ENCODE data around the gene MRTFB.
A peak's percentile ranks its signal among the peaks of the same experiment; 100 is the strongest.

The MRTFB gene

GRCh38 chr16:14283786-14284185, 212.7 kb downstream of the MRTFB start:
- H3K4me1 Mint-ChIP-seq = peaks cover 15% of the 10 kb centered on the region
- DNase-seq (ENCODE audit: low spot score in 2 of 2) = no peak
- H3K9me3 Mint-ChIP-seq = no peaks in the 10 kb centered on the region
- H3K27ac Mint-ChIP-seq = no peak overlapping the region
- no peaks in the 10 kb centered on the region for H3K36me3 Mint-ChIP-seq
- H3K27me3 Mint-ChIP-seq = no peaks in the 10 kb centered on the region
- no peak for ATAC-seq (ENCODE audit: low read depth)
- H3K4me3 Mint-ChIP-seq = no peak overlapping the region

GRCh38 chr16:14284371-14284770, 213.3 kb downstream of the MRTFB start:
- peaks cover 2% of the 10 kb centered on the region for H3K36me3 Mint-ChIP-seq
- no peaks in the 10 kb centered on the region for H3K27me3 Mint-ChIP-seq
- H3K4me3 Mint-ChIP-seq = no peak overlapping the region
- DNase-seq (ENCODE audit: low spot score in 2 of 2) (no peak), ATAC-seq (ENCODE audit: low read depth) (no peak)
- peaks cover 15% of the 10 kb centered on the region for H3K4me1 Mint-ChIP-seq
- H3K9me3 Mint-ChIP-seq = peaks cover 2% of the 10 kb centered on the region
- H3K27ac Mint-ChIP-seq = peak overlapping the region; percentile 98

- H3K9me3 Mint-ChIP-seq = peaks cover 5% of the 10 kb centered on the region
- peak overlapping the region; percentile 88 for H3K4me3 Mint-ChIP-seq
- no peak for DNase-seq (ENCODE audit: low spot score in 2 of 2)
- peak overlapping the region; percentile 98 for H3K27ac Mint-ChIP-seq
- ATAC-seq (ENCODE audit: low read depth) = peak; percentile 41
- H3K4me1 Mint-ChIP-seq = peaks cover 15% of the 10 kb centered on the region
- H3K36me3 Mint-ChIP-seq = peaks cover 2% of the 10 kb centered on the region
- no peaks in the 10 kb centered on the region for H3K27me3 Mint-ChIP-seq
Measured at GRCh38 chr16:14284930-14285512, 213.9 kb downstream of the MRTFB start.

- DNase-seq (ENCODE audit: low spot score in 2 of 2) (peak; percentile 99), ATAC-seq (ENCODE audit: low read depth) (peak; percentile 78)
- H3K27me3 Mint-ChIP-seq = no peaks in the 10 kb centered on the region
- peak overlapping the region; percentile 88 for H3K4me3 Mint-ChIP-seq
- peaks cover 15% of the 10 kb centered on the region for H3K4me1 Mint-ChIP-seq
- H3K36me3 Mint-ChIP-seq = peaks cover 2% of the 10 kb centered on the region
- H3K9me3 Mint-ChIP-seq = peaks cover 6% of the 10 kb centered on the region
- peak overlapping the region; percentile 98 for H3K27ac Mint-ChIP-seq
Measured at GRCh38 chr16:14285513-14286367, 214.6 kb downstream of the MRTFB start.

GRCh38 chr16:14286368-14287230, 215.5 kb downstream of the MRTFB start:
- peaks cover 2% of the 10 kb centered on the region for H3K36me3 Mint-ChIP-seq
- DNase-seq (ENCODE audit: low spot score in 2 of 2) (peak; percentile 41 to 52), ATAC-seq (ENCODE audit: low read depth) (peak; percentile 47)
- no peaks in the 10 kb centered on the region for H3K27me3 Mint-ChIP-seq
- H3K4me1 Mint-ChIP-seq = peaks cover 15% of the 10 kb centered on the region
- H3K9me3 Mint-ChIP-seq = peaks cover 6% of the 10 kb centered on the region
- peak overlapping the region; percentile 88 for H3K4me3 Mint-ChIP-seq
- H3K27ac Mint-ChIP-seq = peak overlapping the region; percentile 98

- ATAC-seq (ENCODE audit: low read depth) = no peak
- H3K4me3 Mint-ChIP-seq = no peak overlapping the region
- H3K27ac Mint-ChIP-seq = no peak overlapping the region
- H3K4me1 Mint-ChIP-seq = peaks cover 14% of the 10 kb centered on the region
- H3K36me3 Mint-ChIP-seq = peaks cover 2% of the 10 kb centered on the region
- DNase-seq (ENCODE audit: low spot score in 2 of 2) = peak in 1 of 2 donors; percentile 18
- H3K9me3 Mint-ChIP-seq = peaks cover 6% of the 10 kb centered on the region
- no peaks in the 10 kb centered on the region for H3K27me3 Mint-ChIP-seq
Measured at GRCh38 chr16:14289692-14290340, 218.7 kb downstream of the MRTFB start.

- H3K4me3 Mint-ChIP-seq = no peak overlapping the region
- H3K9me3 Mint-ChIP-seq = peaks cover 6% of the 10 kb centered on the region
- peaks cover 2% of the 10 kb centered on the region for H3K36me3 Mint-ChIP-seq
- no peak for DNase-seq (ENCODE audit: low spot score in 2 of 2)
- H3K27me3 Mint-ChIP-seq = no peaks in the 10 kb centered on the region
- H3K27ac Mint-ChIP-seq = no peak overlapping the region
- peaks cover 7% of the 10 kb centered on the region for H3K4me1 Mint-ChIP-seq
- no peak for ATAC-seq (ENCODE audit: low read depth)
Measured at GRCh38 chr16:14291286-14291685, 220.2 kb downstream of the MRTFB start.

- Mint-ChIP-seq H3K36me3 (peaks cover 2% of the 10 kb centered on the region), H3K4me3 (no peak overlapping the region), H3K27ac (no peak overlapping the region), H3K27me3 (peaks cover 4% of the 10 kb centered on the region), H3K9me3 (peaks cover 6% of the 10 kb centered on the region), H3K4me1 (no peaks in the 10 kb centered on the region)
- DNase-seq (ENCODE audit: low spot score in 2 of 2) = no peak
- ATAC-seq (ENCODE audit: low read depth) = no peak
Measured at GRCh38 chr16:14292051-14292825, 221.1 kb downstream of the MRTFB start.

- ATAC-seq (ENCODE audit: low read depth) = no peak
- DNase-seq (ENCODE audit: low spot score in 2 of 2) = no peak
- Mint-ChIP-seq H3K4me3 (no peak overlapping the region), H3K4me1 (peaks cover 6% of the 10 kb centered on the region), H3K9me3 (no peaks in the 10 kb centered on the region), H3K36me3 (no peaks in the 10 kb centered on the region), H3K27me3 (peaks cover 5% of the 10 kb centered on the region), H3K27ac (peak overlapping the region; percentile 40)
Measured at GRCh38 chr16:14296663-14297062, 225.5 kb downstream of the MRTFB start.

- no peak for ATAC-seq (ENCODE audit: low read depth)
- no peak for DNase-seq (ENCODE audit: low spot score in 2 of 2)
- Mint-ChIP-seq H3K36me3 (no peaks in the 10 kb centered on the region), H3K9me3 (no peaks in the 10 kb centered on the region), H3K27me3 (peaks cover 5% of the 10 kb centered on the region), H3K27ac (no peak overlapping the region), H3K4me3 (no peak overlapping the region), H3K4me1 (peaks cover 9% of the 10 kb centered on the region)
Measured at GRCh38 chr16:14298374-14299122, 227.4 kb downstream of the MRTFB start.

- Mint-ChIP-seq H3K36me3 (no peaks in the 10 kb centered on the region), H3K27me3 (peaks cover 5% of the 10 kb centered on the region), H3K9me3 (no peaks in the 10 kb centered on the region), H3K27ac (no peak overlapping the region), H3K4me1 (peaks cover 9% of the 10 kb centered on the region), H3K4me3 (peak overlapping the region; percentile 81)
- DNase-seq (ENCODE audit: low spot score in 2 of 2) = peak in 1 of 2 donors; percentile 31
- peak; percentile 62 for ATAC-seq (ENCODE audit: low read depth)
Measured at GRCh38 chr16:14300705-14301168, 229.6 kb downstream of the MRTFB start.

GRCh38 chr16:14301169-14302030, 230.3 kb downstream of the MRTFB start:
- ATAC-seq (ENCODE audit: low read depth) = no peak
- H3K4me1 Mint-ChIP-seq = peaks cover 9% of the 10 kb centered on the region
- peaks cover 5% of the 10 kb centered on the region for H3K27me3 Mint-ChIP-seq

More at GRCh38 chr16:14301169-14302030, 230.3 kb downstream of the MRTFB start:
- Mint-ChIP-seq H3K9me3 (no peaks in the 10 kb centered on the region), H3K36me3 (no peaks in the 10 kb centered on the region), H3K27ac (no peak overlapping the region), H3K4me3 (peak overlapping the region; percentile 81)
- DNase-seq (ENCODE audit: low spot score in 2 of 2) = no peak
